DMS153 treated with DMSO at 0.1 percent for 48 hours (cell line): ENCODE measurements around the gene TUFT1.

Experiments
- DNase-seq: peaks from one replicate; lab custom pipeline; 2025; ENCODE audit not compliant: unreplicated experiment; lab: John Stamatoyannopoulos, UW

Gene TUFT1, protein sequence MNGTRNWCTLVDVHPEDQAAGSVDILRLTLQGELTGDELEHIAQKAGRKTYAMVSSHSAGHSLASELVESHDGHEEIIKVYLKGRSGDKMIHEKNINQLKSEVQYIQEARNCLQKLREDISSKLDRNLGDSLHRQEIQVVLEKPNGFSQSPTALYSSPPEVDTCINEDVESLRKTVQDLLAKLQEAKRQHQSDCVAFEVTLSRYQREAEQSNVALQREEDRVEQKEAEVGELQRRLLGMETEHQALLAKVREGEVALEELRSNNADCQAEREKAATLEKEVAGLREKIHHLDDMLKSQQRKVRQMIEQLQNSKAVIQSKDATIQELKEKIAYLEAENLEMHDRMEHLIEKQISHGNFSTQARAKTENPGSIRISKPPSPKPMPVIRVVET

DNA sequence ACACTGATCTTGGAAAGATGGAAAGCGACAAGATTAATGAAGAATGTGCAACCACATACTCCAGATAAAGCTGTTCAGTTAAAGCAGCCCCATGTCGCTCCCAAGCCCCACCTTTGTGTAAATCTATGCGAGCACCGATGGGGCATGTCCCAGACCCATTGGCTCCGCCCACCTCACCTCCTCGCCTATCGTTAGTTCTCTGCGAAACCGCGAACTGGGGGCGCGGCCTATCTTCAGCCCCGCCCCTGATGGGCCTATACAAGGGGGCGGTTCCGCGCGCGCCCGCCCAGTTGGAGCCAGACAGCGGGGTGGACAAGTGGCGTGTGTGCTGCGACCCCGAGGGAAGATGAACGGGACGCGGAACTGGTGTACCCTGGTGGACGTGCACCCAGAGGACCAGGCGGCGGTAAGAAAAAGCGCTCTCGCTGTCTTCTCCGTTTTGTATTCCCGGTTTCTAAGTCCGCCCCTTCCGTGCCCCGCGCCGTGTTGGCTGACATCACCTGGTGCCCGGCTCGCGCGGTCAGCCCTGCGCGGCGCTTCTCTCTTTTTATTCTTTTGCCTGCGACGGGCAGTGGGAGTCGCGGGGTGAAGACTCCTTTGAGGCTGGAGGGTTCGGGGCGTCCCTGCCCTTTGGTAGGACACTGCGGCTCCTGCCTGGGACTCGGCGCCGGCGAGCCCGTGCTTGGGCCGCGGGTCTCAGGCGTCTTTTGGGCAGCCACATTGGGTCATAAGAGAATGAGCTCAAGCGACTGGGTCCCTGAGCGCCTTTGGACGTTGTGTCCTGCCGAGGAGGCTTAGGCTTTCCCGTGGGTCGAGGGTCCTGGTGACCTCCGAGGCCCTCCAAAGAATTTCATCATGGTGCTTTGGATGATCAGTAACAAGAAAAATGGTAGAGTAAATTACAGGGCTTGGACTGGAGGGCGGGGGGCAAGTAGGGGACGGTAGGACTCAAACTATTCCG, at the start of gene TUFT1:
Gene TUFT1, plus strand, starts transcription at position 289 of the 961 bp plus-strand sequence. Its CDS starts 58 bp downstream, at position 347.
- DNase-seq, result peak; percentile 98

DNA sequence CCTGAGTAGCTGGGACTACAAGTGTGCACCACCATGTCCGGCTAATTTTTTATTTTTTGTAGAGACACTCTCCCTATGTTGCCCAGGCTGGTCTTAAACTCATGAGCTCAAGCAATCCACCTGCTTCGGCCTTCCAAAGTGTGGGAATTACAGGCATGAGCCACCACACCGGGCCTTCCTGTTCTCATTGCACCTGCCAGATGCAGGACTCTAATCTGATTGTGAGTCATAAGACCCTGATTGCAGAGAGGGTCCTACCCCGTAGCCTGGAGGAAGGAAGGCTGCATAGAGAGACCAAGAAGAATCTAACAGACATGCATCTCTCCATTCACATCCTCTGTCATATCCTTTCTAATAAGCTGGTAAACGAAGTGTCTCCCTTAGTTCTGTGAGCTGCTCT, 48.5 kb upstream of the TUFT1 start:
- no peak for DNase-seq

DNA sequence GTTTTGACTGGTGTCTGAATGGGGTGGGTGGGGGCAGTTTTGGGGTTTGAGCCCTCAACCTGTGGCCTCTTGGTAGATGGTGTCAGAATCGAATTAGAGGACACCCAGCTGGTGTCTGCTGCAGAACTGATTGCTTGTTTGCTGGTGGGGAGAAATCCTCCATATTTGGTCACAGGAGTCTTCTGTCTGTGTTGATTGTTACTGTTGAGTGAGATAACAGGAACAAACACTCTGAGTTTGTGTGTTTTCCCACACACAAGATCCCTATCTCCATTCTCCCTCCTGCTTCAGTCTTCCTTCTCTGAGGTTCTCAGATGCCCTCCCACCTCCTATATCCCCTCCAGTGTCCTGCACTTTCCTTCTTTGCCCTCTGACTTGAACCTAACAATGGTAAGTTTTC, 48.0 kb upstream of the TUFT1 start:
- no peak for DNase-seq

DNA sequence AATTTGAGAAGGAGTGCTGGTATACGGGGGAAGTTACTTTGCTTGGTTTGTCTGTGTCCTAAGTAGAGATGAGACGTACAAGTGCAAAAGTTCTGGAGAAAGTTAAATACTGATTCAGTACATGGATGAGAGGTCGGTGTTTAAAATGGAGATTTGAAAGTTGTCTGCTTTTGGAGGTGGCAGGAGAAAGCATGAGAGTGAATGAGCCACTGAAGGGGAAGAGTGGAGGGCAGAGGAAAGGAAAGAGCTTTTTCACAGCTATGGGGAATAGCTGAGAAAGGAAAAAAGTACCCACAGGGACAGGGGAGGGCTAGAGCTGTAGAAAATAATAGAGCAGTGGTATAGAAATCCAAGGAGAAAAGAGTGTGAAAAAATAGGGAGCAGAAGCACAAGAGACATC, 47.1 kb upstream of the TUFT1 start:
- no peak for DNase-seq

DNA sequence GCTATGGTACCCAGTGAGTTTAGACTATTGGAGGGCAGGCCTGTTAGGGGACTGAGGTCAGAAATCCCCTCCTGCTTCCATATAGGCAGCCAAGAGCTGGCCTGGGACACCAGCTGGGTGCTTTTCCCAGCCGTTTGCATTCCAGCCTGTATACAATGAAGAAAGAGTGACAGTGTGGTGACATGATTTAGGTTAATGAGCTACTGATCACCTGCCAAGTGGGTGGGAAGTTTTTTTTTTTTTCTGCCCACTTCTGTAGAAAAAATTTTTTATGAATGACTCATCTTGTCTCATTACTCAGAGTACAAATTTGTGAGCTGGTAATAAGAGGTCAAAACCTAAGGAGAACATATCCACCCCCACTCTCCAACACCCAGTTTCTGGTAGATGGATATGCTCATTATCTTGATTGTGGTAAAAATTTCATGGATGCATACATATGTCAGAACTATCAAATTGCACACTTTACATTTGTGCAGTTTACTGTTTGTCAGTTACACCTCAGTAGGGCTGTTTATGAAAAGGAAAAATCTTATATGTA, 45.3 kb upstream of the TUFT1 start:
- DNase-seq, result no peak

DNA sequence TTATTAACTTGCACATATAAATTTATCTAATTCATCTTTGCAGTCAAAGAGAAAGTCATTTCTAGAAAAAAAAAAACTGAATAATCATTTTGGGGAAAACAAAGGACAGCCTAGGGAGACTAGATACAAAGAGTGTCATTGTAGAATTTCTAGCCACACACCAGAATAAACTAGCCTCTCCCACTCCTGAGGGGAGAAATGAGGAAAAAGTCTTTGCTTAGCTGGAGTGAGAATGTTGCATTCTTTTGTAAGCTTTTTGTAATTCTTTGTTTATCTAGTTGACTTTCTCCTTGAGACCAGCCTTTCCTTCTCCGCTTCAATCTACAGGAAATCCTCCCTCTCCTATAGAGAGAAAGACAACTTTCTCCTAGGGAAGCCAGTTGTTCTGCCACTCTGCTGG, 44.8 kb upstream of the TUFT1 start:
- no peak for DNase-seq

DNA sequence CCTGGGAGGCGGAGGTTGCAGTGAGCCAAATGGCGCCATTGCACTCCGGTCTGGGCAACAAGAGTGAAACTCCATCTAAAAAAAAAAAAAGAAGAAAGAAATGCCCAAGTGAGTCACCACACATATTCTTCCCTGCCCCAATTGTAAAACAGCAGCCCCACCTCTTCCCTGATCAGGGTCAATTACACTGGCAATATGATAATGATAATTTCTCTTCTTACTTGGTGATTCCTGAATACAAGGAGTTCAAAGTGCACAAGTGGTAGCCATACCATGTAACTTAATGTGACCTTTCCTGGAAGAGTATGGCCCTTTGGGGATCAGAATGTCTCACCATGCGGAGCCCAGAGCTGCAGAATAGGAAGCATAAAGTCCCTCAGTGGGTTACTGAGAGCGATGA, 40.7 kb upstream of the TUFT1 start:
- no peak for DNase-seq

DNA sequence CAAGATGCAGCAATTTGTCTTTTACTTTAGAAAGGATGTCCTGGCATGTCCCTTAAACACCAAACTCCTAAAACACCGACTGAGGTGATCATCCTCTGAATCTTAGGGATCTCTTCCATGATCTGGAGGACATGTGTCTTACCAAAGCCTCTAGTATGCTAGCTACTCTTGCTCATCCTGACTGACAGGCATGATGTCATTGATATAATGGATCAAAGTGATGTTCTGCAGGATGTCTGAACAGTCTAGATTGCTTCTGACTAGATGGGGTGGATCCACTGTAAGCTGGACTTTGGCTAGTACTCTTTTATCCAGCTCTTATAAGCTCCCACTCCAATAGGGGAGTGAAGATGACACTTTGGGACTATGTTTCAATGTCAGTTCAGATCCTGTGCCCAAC, 40.2 kb upstream of the TUFT1 start:
- no peak for DNase-seq

DNA sequence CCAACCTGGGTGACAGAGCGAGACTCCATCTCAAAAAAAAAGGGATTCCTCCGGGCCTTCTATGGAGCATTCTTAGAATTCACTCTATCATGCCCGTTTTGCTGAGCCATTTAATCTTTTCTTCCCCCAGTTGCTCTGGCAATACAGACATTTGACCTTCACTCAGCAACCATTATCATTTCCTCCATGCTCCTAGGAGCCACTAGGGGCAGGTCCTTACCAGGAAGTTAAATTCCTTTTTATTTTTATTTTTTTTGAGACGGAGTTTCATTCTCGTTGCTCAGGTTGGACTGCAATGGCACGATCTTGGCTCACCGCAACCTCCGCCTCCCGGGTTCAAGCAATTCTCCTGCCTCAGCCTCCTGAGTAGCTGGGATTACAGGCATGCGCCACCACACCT, 38.6 kb upstream of the TUFT1 start:
- peak; percentile 18 for DNase-seq

DNA sequence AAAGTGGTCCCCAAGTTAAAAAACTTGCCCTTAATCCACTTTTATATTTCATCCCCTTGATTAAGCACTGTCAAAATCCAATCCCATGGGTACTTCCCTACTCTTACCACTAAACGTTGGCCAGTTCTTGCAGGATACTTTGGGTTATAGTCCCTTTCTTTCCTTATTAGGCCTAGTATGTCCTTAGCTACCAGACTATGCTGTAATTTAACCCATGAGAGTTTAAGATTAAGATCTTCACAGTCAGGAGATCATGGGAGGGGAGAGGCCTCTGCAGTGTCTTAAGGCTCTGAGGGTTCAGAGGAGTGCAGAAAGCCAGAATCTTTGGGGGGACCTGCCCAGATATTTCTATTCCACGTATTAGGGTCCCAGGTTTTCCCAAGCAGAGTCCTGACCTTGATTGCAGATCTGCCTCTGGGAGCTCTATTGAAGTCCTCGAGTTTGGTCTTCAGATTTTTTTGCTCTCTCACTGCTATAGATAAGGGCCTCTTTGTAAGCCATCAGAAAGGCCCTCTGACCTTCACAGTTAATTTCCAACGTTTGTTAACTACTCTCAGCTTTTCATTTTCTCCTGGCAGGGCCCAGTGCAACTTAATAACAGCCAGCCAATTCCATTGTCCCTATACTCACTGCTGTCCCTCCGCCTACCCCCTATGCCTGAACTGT, 37.9 kb upstream of the TUFT1 start:
- DNase-seq, result no peak

DNA sequence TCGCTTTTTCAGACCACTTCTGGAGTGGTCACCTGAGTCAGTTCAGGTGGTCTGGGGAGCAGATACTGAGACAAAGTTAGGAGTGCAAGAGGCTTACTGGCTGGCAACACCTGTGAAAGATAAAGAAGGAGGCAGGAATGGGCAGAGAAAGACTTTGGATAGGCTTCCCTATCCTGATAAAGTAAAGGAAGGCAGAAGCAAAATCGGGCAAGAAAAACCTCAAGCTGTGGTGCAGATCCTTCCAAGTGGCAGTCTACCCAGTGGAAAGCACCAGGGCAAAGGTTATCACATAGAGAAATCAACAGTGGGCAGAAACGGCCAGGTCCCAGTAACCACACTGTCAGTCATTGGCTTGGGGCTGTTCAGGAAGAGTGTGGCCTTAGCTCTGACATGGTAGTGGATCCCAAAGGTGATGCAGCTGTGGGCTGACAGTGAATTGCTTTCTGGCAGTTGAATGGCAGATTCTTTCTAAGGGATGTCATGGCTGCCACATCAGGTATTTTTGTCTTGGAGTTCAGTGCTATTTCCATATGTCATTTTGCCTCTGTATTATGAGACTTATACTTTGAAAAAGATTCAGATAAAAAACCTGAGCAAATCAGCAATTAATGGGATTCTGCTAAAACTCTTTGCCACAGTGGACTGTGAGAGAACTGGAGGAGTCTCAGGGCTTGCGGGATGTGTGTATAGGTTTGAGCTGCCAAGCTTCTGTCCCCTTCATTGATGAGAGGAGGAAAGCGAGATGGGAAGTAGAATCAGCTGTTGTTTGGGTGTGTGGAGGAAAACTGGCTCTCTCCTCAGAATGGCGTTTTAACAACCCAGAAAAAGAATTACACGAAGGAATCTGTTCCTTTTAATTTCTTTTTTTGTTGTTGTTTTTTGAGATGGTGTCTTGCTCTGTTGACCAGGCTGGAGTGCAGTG, 37.0 kb upstream of the TUFT1 start:
- no peak for DNase-seq

DNA sequence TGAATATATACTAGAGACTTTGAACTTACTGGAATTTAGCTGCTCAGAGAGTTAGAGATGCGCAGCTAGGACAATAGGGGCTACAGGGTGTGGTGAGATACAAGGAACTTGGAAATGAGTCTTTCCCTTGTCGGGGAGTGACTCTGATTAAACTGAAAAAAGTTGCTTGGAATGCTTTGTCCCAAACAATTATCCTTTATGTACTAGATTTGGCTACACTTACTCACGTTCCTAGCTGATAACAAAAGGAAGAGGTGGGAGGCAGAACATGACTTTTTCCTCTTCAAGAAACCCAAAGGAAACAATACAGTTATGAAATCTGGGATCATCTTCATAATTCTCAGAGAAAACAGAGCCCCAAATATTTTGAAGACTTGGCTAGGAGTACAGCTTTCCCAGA, 35.9 kb upstream of the TUFT1 start:
- no peak for DNase-seq

DNA sequence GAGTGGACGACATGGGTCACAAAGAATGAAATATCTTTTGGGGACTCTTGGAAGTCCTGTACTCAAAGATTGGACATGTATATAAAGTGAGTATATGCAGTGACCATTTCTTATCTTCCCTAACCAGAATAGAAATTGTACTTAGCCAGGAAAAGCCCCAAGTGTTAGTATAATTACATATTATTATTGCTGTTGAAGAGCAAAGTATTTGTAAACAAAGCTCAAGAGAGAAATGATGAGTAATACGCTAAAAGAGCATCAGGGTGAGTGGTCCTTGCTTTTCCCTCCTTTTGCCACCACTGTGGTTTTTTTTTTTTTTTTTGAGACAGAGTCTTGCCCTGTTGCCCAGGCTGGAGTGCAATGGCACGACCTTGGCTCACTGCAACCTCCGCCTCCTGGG, 35.4 kb upstream of the TUFT1 start:
- DNase-seq, result no peak

DNA sequence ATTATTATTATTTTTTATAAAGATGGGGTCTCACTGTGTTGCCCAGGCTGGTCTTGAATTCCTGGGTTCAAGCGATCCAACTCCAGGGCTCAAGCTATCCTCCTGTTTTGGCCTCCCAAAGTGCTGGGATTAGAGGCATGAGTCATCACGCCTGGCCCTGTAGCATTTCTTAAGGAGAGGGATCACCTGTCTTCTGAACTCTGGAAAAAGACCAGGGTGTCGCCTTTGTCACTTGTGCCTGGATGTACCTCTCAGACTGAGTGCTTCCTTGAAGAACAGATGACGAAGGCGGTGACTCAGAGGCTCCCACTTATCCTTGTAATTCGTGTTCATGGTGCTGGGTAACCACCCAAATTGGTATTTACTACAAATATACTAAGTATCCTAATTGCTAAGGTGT, 31.3 kb upstream of the TUFT1 start:
- no peak for DNase-seq

DNA sequence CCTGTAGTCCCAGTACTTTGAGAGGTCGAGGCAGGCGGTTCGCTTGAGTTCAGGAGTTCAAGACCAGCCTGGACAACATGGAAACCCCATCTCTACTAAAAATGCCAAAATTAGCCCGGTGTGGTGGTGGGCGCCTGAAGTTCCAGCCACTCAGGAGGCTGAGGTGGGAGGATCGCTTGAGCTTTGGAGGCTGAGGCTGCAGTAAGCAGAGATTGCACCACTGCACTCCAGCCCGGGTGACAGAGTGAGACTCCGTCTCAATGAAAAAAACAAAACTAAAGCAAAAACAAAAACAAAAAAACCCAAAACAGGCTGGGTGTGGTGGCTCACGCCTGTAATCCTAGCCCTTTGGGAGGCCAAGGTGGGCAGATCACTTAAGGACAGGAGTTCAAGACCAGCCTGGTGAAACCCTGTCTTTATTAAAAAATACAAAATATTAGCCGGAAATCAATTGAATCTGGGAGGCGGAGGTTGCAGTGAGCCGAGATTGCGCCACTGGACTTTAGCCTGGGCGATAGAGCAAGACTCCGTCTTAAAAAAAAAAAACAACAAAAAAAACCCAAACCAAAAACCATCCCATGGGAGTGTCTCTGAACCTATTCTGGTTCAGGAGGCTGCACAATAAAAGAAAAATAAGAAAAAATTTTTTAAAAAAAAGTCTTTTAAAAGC, 30.6 kb upstream of the TUFT1 start:
- no peak for DNase-seq

DNA sequence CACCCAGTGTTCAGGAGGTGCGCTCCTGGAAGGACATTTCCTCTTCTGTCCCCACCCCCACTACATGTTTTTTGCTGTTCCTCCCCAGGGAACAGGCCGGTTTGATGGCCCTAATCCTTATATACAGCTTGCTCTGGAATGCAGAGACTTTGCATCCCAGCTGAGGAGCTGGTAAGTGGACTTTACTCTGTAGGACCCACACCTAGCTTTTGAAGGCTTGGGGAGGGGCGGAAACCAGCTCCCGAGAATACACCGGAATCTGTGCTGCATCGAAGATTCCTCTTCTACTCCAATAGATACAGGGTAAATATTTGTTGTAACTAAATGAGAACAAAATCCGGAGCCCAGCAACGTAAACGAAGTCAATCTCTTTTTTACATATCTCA, 30.1 kb upstream of the TUFT1 start:
- DNase-seq, result no peak

DNA sequence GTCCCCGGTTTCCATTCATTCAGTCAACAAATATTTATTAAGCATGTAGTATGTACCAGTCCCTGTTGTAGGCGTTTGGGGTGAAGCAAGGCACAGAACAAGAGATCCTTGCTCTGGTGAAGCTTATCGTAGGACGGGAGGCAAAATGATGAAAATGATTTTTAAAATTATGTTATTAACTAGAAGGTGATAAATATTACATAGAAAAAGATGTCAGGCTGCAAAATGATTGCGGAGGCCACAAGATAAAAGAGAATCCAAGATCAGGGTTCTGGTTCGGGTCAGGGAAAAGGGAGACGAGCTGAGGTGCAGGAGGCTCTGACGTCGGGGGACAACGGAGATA, 29.5 kb upstream of the TUFT1 start:
- DNase-seq, result no peak

DNA sequence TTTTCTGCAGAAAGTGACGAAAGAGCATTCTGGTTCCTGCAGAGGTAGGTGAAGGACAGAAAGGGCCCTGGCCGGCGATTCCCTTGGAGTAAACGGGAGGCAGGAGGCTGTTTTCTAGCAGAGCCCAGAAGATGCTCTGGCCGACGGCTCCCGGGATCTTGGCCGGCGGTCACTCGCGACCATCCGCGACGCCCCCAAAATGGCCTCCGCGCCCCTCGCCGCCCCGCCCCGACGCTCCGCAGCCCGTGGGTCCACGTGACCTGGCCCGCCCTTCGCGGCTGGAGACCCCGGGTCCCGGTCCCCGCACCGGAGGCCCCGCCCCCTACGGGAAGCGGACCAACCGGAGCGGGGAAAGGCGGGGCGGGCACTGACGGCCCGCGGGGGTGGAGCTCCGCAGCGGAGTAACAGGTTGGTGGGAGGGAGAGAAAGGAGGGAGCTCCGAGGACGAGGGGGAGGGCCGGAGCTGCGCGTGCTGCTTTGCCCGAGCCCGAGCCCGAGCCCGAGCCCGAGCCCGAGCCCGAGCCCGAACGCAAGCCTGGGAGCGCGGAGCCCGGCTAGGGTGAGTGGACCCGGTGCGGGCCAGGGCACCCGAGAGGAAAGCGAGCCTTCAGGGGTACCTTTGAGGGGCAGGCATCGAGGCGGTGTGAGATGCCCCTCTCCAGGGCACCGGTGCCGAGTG, 29.0 kb upstream of the TUFT1 start, which contains the start of gene CGN:
Gene CGN, plus strand, starts transcription at position 431 of the 679 bp plus-strand sequence. CDS start 7,133 bp downstream, outside the sequence.
- DNase-seq, result peak; percentile 93

DNA sequence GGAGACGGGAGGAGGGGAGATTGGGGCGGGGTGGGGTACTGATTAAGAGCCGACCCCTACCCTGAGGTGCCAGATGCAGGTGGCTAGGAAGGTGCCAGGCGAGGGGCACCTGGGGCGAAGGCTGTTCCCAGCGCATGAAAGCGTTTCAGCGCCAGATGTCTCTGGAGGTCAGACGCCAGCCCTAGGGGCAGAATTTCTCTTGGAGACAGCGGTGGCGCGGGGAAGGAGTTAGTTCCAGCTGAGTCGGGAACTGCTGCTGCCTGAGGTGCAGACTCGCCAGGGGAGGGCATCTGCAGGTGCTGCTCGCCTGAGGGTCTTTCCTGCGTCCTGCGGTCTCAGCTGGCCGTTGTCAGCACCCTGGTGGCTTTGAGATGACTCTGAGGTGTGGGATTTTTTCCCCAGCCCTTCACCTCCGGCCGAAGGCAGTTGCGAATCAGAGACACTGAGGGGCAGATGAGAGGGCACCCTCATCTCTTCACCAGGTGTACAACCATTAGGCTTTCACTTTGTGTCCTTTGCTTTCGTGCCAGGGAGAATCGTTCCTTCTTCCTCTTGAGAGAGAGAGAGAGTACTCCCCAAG, 28.4 kb upstream of the TUFT1 start:
- no peak for DNase-seq
